Lower leg skin (tissue), 3 donors: ENCODE measurements around the gene SMS.

ENCODE experiments used
- POLR2A ChIP-seq, 2 donors: fragments of 450-650 bp; IDR thresholded peaks; one replicate each; pipeline ENCODE4 v1.6.1; 2016 to 2017; ENCODE audit warnings: antibody characterized with exemption in 2 of 2, mild to moderate bottlenecking in 1 of 2, moderate library complexity in 1 of 2
- TF ChIP-seq, protein P1 (sequence below), 3 donors: fragments of 450-650 bp; IDR thresholded peaks; one replicate each; pipeline ENCODE4 v1.5.1; 2016; ENCODE audit warnings: antibody characterized with exemption in 3 of 3, mild to moderate bottlenecking in 3 of 3, moderate library complexity in 2 of 3

DNA sequence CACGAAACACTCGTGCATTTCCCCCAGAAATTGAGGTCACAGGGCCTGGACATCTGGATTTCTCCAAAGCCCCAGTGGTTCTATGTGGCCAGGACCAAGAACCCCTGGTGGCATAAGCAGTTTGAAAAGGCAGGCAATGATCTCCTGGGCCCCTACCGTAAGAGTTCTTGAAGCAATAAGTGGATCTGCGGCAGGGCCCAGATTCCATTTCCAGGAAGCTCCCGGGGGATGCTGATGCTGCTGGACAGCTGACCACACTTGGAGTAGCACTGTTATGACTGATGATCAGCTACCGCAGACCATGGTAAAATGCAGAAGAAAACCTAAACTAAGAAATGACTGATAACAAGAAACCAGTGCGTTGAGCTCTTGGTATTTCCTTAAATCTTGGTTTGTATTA lies 27.8 kb downstream of the SMS start:
- TF ChIP-seq, protein P1, sequence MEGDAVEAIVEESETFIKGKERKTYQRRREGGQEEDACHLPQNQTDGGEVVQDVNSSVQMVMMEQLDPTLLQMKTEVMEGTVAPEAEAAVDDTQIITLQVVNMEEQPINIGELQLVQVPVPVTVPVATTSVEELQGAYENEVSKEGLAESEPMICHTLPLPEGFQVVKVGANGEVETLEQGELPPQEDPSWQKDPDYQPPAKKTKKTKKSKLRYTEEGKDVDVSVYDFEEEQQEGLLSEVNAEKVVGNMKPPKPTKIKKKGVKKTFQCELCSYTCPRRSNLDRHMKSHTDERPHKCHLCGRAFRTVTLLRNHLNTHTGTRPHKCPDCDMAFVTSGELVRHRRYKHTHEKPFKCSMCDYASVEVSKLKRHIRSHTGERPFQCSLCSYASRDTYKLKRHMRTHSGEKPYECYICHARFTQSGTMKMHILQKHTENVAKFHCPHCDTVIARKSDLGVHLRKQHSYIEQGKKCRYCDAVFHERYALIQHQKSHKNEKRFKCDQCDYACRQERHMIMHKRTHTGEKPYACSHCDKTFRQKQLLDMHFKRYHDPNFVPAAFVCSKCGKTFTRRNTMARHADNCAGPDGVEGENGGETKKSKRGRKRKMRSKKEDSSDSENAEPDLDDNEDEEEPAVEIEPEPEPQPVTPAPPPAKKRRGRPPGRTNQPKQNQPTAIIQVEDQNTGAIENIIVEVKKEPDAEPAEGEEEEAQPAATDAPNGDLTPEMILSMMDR (IDR thresholded peaks at IDR 0.05) = no peak
- TF ChIP-seq POLR2A (IDR thresholded peaks at IDR 0.05) = no peak
